Mesenchymal stem cell (in vitro differentiated cells and primary cell): ENCODE data around the gene MYL7.

Experiments
- DNase-seq: peaks from one replicate; pipeline ENCODE4 v3.0.0-alpha.2; 2013
- H2AFZ ChIP-seq: one replicate; pipeline ENCODE4 v1.6.1; 2013; ENCODE audit warnings: low read depth, mild to moderate bottlenecking, control low read depth, inconsistent platforms, low read length, moderate library complexity
- H2AK5ac ChIP-seq: 2 replicates; pipeline ENCODE4 v1.6.1; 2013; ENCODE audit warnings: low read length, moderate library complexity, mild to moderate bottlenecking, inconsistent platforms; ENCODE audit not compliant: severe bottlenecking
- H2BK120ac ChIP-seq: one replicate; pipeline ENCODE4 v1.6.1; 2013; ENCODE audit warnings: low read depth, mild to moderate bottlenecking, inconsistent platforms, low read length, moderate library complexity
- H2BK12ac ChIP-seq, 2 experiments: one replicate each; pipeline ENCODE4 v1.6.1; 2013; ENCODE audit warnings: inconsistent platforms in 2 of 2, low read length in 2 of 2, mild to moderate bottlenecking in 2 of 2, moderate library complexity in 2 of 2, control low read depth in 1 of 2
- H2BK15ac ChIP-seq: one replicate; pipeline ENCODE4 v1.6.1; 2013; ENCODE audit warnings: mild to moderate bottlenecking, low read depth, inconsistent platforms; ENCODE audit not compliant: poor library complexity, severe bottlenecking
- H2BK5ac ChIP-seq: 2 replicates; pipeline ENCODE4 v1.6.1; 2013; ENCODE audit warnings: low read depth, mild to moderate bottlenecking, low read length, control low read depth, inconsistent platforms; ENCODE audit not compliant: poor library complexity, severe bottlenecking
- H3K14ac ChIP-seq, 2 experiments: one replicate each; pipeline ENCODE4 v1.6.1; 2013; ENCODE audit warnings: inconsistent platforms in 2 of 2, low read length in 2 of 2, control low read depth in 1 of 2, mild to moderate bottlenecking in 1 of 2, moderate library complexity in 1 of 2
- H3K18ac ChIP-seq, 2 experiments: one replicate each; pipeline ENCODE4 v1.6.1; 2013; ENCODE audit warnings: inconsistent platforms in 2 of 2, low read length in 2 of 2, control low read depth in 1 of 2, low read depth in 1 of 2, mild to moderate bottlenecking in 1 of 2
- H3K23ac ChIP-seq, 2 experiments: one replicate each; pipeline ENCODE4 v1.6.1; 2013; ENCODE audit warnings: inconsistent platforms in 2 of 2, low read length in 2 of 2, mild to moderate bottlenecking in 2 of 2, moderate library complexity in 2 of 2, control low read depth in 1 of 2
- H3K27ac ChIP-seq: 2 replicates; pipeline ENCODE4 v1.5.1; 2013; ENCODE audit warnings: mild to moderate bottlenecking, moderate library complexity, low read length, control low read depth, inconsistent platforms; ENCODE audit not compliant: poor library complexity, severe bottlenecking
- H3K27me3 ChIP-seq, 2 experiments: 2 replicates each; pipeline versions ENCODE4 v1.6.1 to v1.7.0; 2013; ENCODE audit warnings: low read length in 2 of 2, mild to moderate bottlenecking in 2 of 2, moderate library complexity in 2 of 2, control low read depth in 1 of 2, inconsistent platforms in 1 of 2; ENCODE audit not compliant: control insufficient read depth in 1 of 2, insufficient read depth in 1 of 2
- H3K36me3 ChIP-seq, 2 experiments: 2 replicates each; pipeline versions ENCODE4 v1.6.1 to v1.7.0; 2013; ENCODE audit warnings: low read length in 2 of 2, control low read depth in 1 of 2, inconsistent platforms in 1 of 2, low read depth in 1 of 2, mild to moderate bottlenecking in 1 of 2; ENCODE audit not compliant: insufficient read depth in 2 of 2, control insufficient read depth in 1 of 2
- H3K4ac ChIP-seq, 2 experiments: one replicate each; pipeline ENCODE4 v1.6.1; 2013; ENCODE audit warnings: inconsistent platforms in 2 of 2, low read length in 2 of 2, mild to moderate bottlenecking in 2 of 2, moderate library complexity in 2 of 2, control low read depth in 1 of 2, low read depth in 1 of 2
- H3K4me1 ChIP-seq: 2 replicates; pipeline ENCODE4 v1.6.1; 2013; ENCODE audit warnings: low read depth, low read length, control low read depth; ENCODE audit not compliant: control insufficient read depth, insufficient read depth
- H3K4me2 ChIP-seq: 2 replicates; pipeline ENCODE4 v1.6.1; 2013; ENCODE audit warnings: low read length, mild to moderate bottlenecking, inconsistent platforms; ENCODE audit not compliant: poor library complexity, severe bottlenecking
- H3K4me3 ChIP-seq, 2 experiments: 2 replicates each; pipeline versions ENCODE4 v1.5.1 to v1.7.0; 2013; ENCODE audit warnings: low read length in 2 of 2, mild to moderate bottlenecking in 2 of 2, control low read depth in 1 of 2, low read depth in 1 of 2; ENCODE audit not compliant: insufficient read depth in 1 of 2
- H3K79me1 ChIP-seq: replicated peaks from 2 replicates; pipeline ENCODE4 v1.6.1; 2013; ENCODE audit warnings: mild to moderate bottlenecking, control low read depth, low read length, inconsistent platforms; ENCODE audit not compliant: poor library complexity, severe bottlenecking
- H3K9ac ChIP-seq: 2 replicates; pipeline ENCODE4 v1.7.0; 2013; ENCODE audit warnings: mild to moderate bottlenecking, low read length, moderate library complexity
- H3K9me3 ChIP-seq: 2 replicates; pipeline ENCODE4 v1.7.0; 2013; ENCODE audit warnings: mild to moderate bottlenecking, low read length; ENCODE audit not compliant: control insufficient read depth
- H4K8ac ChIP-seq: one replicate; pipeline ENCODE4 v1.6.1; 2013; ENCODE audit warnings: inconsistent platforms, mild to moderate bottlenecking, low read length, moderate library complexity
- H4K91ac ChIP-seq: one replicate; pipeline ENCODE4 v1.6.1; 2013; ENCODE audit warnings: mild to moderate bottlenecking, low read length, inconsistent platforms
- WGBS: methylation state at CpG from one replicate; pipeline ENCODE4 v1.1.7; 2013; ENCODE audit warnings: mixed read lengths; 5-methylcytosine and 5-hydroxymethylcytosine counted together

MYL7 gene

GRCh38 chr7:44132039-44132438 is 9.1 kb downstream of the MYL7 start:
- WGBS: 74% methylated on average over 2 of the region's 2 CpGs
- Histone ChIP-seq H3K4me2 (peak overlapping the region; percentile 8), H2AFZ (no peak overlapping the region), H3K9ac (no peak overlapping the region), H3K4ac (no peak overlapping the region), H3K27me3 (peaks cover 0 to 3% of the 10 kb centered on the region in 2 experiments), H3K14ac (no peak overlapping the region), H2BK12ac (peak overlapping the region in 1 of 2 experiments; percentile 25), H3K9me3 (peaks cover 8% of the 10 kb centered on the region), H3K4me1 (peaks cover 16% of the 10 kb centered on the region), H3K23ac (no peak overlapping the region), H2BK15ac (peak overlapping the region; percentile 75), H2BK120ac (no peak overlapping the region), H2BK5ac (no peak overlapping the region), H4K91ac (peak overlapping the region; percentile 2), H3K4me3 (no peak overlapping the region), H4K8ac (no peak overlapping the region), H3K27ac (no peak overlapping the region), H3K36me3 (no peaks in the 10 kb centered on the region), H3K18ac (no peak overlapping the region), H3K79me1 (no peaks in the 10 kb centered on the region), H2AK5ac (peak overlapping the region; percentile 83)
- DNase-seq: peak; percentile 20

GRCh38 chr7:44131173-44132029 is 9.7 kb downstream of the MYL7 start:
- no peak overlapping the region for H2AFZ ChIP-seq
- DNase-seq: peak; percentile 12
- H4K8ac ChIP-seq: no peak overlapping the region
- no peak overlapping the region for H2BK15ac ChIP-seq
- peaks cover 16% of the 10 kb centered on the region for H3K4me1 ChIP-seq
- H4K91ac ChIP-seq: peak overlapping the region; percentile 84
- 79% methylated on average over 10 of the region's 12 CpGs for WGBS
- H3K18ac ChIP-seq: peak overlapping the region in 1 of 2 experiments; percentile 75
- H3K27me3 ChIP-seq: peaks cover 0 to 3% of the 10 kb centered on the region in 2 experiments
- no peak overlapping the region for H3K14ac ChIP-seq
- no peak overlapping the region for H3K9ac ChIP-seq
- no peak overlapping the region for H3K4ac ChIP-seq
- H2AK5ac ChIP-seq: peak overlapping the region; percentile 83
- H3K23ac ChIP-seq: no peak overlapping the region
- no peaks in the 10 kb centered on the region for H3K79me1 ChIP-seq
- no peaks in the 10 kb centered on the region for H3K36me3 ChIP-seq
- H3K4me2 ChIP-seq: no peak overlapping the region
- H3K9me3 ChIP-seq: peaks cover 8% of the 10 kb centered on the region
- no peak overlapping the region for H2BK120ac ChIP-seq
- no peak overlapping the region for H2BK5ac ChIP-seq
- peak overlapping the region; percentile 7 to 25 for H2BK12ac ChIP-seq
- no peak overlapping the region for H3K4me3 ChIP-seq
- no peak overlapping the region for H3K27ac ChIP-seq

- no peak overlapping the region for H2BK120ac ChIP-seq
- H3K4me1 ChIP-seq: peaks cover 21% of the 10 kb centered on the region
- no peak overlapping the region for H4K8ac ChIP-seq
- H3K23ac ChIP-seq: no peak overlapping the region
- H3K27me3 ChIP-seq: no peaks in the 10 kb centered on the region
- no peak overlapping the region for H2BK5ac ChIP-seq
- H2BK15ac ChIP-seq: no peak overlapping the region
- no peak overlapping the region for H2AK5ac ChIP-seq
- no peak overlapping the region for H3K4ac ChIP-seq
- H3K79me1 ChIP-seq: no peaks in the 10 kb centered on the region
- H3K14ac ChIP-seq: no peak overlapping the region
- no peak overlapping the region for H4K91ac ChIP-seq
- H3K4me2 ChIP-seq: no peak overlapping the region
- H3K9ac ChIP-seq: no peak overlapping the region
- H3K36me3 ChIP-seq: no peaks in the 10 kb centered on the region
- H2BK12ac ChIP-seq: no peak overlapping the region
- H3K4me3 ChIP-seq: no peak overlapping the region
- DNase-seq: no peak
- WGBS: 63% methylated on average over 6 of the region's 6 CpGs
- no peak overlapping the region for H2AFZ ChIP-seq
- peaks cover 8% of the 10 kb centered on the region for H3K9me3 ChIP-seq
- no peak overlapping the region for H3K27ac ChIP-seq
- H3K18ac ChIP-seq: no peak overlapping the region
Observed at GRCh38 chr7:44128721-44129582, 12.2 kb downstream of the MYL7 start.

GRCh38 chr7:44127161-44127560 is 14.0 kb downstream of the MYL7 start:
- H3K18ac ChIP-seq: no peak overlapping the region

More at GRCh38 chr7:44127161-44127560, 14.0 kb downstream of the MYL7 start:
- DNase-seq: no peak
- Histone ChIP-seq H3K4me3 (no peak overlapping the region), H2BK12ac (no peak overlapping the region), H2BK15ac (no peak overlapping the region), H3K4ac (no peak overlapping the region), H3K27me3 (no peaks in the 10 kb centered on the region), H3K23ac (no peak overlapping the region), H2AK5ac (no peak overlapping the region), H3K14ac (no peak overlapping the region), H3K4me1 (peaks cover 20% of the 10 kb centered on the region), H3K36me3 (peaks cover 0 to under 1% of the 10 kb centered on the region in 2 experiments), H2AFZ (no peak overlapping the region), H2BK5ac (no peak overlapping the region), H3K9ac (no peak overlapping the region), H4K8ac (no peak overlapping the region), H3K9me3 (peaks cover 8% of the 10 kb centered on the region), H3K79me1 (peaks cover 4% of the 10 kb centered on the region), H3K27ac (no peak overlapping the region), H3K4me2 (no peak overlapping the region), H4K91ac (no peak overlapping the region), H2BK120ac (no peak overlapping the region)
